Fibroblast of lung (primary cell): ENCODE data around the gene PGAM2. TPM values are rescaled to one million over a fixed set of nuclear protein-coding genes. Genes with fewer than 3 reads are reported as not detected.

Source experiments
- DNase-seq, 2 donors: peaks; one replicate each; pipeline versions ENCODE4 v3.0.0 to v3.0.0-alpha.2; 2010; ENCODE audit warnings: low read depth in 2 of 2
- H2AFZ ChIP-seq: 2 replicates; pipeline ENCODE4 v1.5.1; 2012; ENCODE audit warnings: low read length, control low read depth, inconsistent platforms
- H3K27ac ChIP-seq: 2 replicates; pipeline ENCODE4 v1.5.1; 2011; ENCODE audit warnings: low read length, control low read depth; ENCODE audit not compliant: insufficient read depth
- H3K27me3 ChIP-seq: 2 replicates; pipeline ENCODE4 v1.5.1; 2011; ENCODE audit warnings: mild to moderate bottlenecking, low read length; ENCODE audit not compliant: control insufficient read depth, insufficient read depth
- H3K36me3 ChIP-seq: 2 replicates; pipeline ENCODE4 v1.5.1; 2011; ENCODE audit warnings: low read length; ENCODE audit not compliant: control insufficient read depth, insufficient read depth
- H3K4me1 ChIP-seq: 2 replicates; pipeline ENCODE4 v1.5.1; 2011; ENCODE audit warnings: low read length; ENCODE audit not compliant: control insufficient read depth, insufficient read depth; ENCODE audit errors: extremely low read depth
- H3K4me2 ChIP-seq: 2 replicates; pipeline ENCODE4 v1.5.1; 2011; ENCODE audit warnings: low read length, control low read depth; ENCODE audit not compliant: insufficient read depth; ENCODE audit errors: extremely low read depth
- H3K4me3 ChIP-seq, 4 experiments: fragments of 200-600 bp in 1 of 4; sonication (generic) in 1 of 4; replicated peaks in 1 of 4; 2 replicates each; pipeline ENCODE4 v1.5.1; 2011 to 2016; ENCODE audit warnings: low read length in 4 of 4, low read depth in 3 of 4, mild to moderate bottlenecking in 3 of 4, control low read depth in 2 of 4, inconsistent platforms in 1 of 4, mixed read lengths in 1 of 4; ENCODE audit not compliant: insufficient read depth in 1 of 4; ENCODE audit errors: control extremely low read depth in 1 of 4
- H3K79me2 ChIP-seq: 2 replicates; pipeline ENCODE4 v1.5.1; 2012; ENCODE audit warnings: mild to moderate bottlenecking, low read length, inconsistent platforms; ENCODE audit not compliant: control insufficient read depth, insufficient read depth
- H3K9ac ChIP-seq: 2 replicates; pipeline ENCODE4 v1.5.1; 2011; ENCODE audit warnings: mild to moderate bottlenecking, low read length, control low read depth; ENCODE audit not compliant: insufficient read depth
- H3K9me3 ChIP-seq: 2 replicates; pipeline ENCODE4 v1.5.1; 2012; ENCODE audit warnings: low read depth, low read length; ENCODE audit not compliant: control insufficient read depth, insufficient read depth
- H4K20me1 ChIP-seq: 2 replicates; pipeline ENCODE4 v1.5.1; 2011; ENCODE audit warnings: low read length; ENCODE audit not compliant: control insufficient read depth, insufficient read depth; ENCODE audit errors: extremely low read depth
- EZH2 ChIP-seq: IDR thresholded peaks from 2 replicates; pipeline ENCODE4 v1.5.1; 2012; ENCODE audit warnings: low read length, control low read depth, mild to moderate bottlenecking; ENCODE audit errors: missing control alignments
- polyA plus RNA-seq, 2 donors: library from polyadenylated mRNA; depleted of rRNA in 1 of 2; stranded (reverse) in 1 of 2; unstranded in 1 of 2; fragments of >200 nt; gene quantifications; 2 replicates each; pipeline ENCODE4 v1.2.1, GENCODE V29; 2011 to 2012; ENCODE audit warnings: missing spikeins in 1 of 2
- total RNA-seq: library from RNA; depleted of rRNA; stranded (reverse); fragments of >200 nt; gene quantifications from 2 replicates; pipeline ENCODE4 v1.2.1, GENCODE V29; 2014
- TF ChIP-seq, protein P1 (sequence below), 2 donors: IDR thresholded peaks in 1 of 2; conservative IDR thresholded peaks in 1 of 2; 1 replicate in 1 of 2; 2 replicates in 1 of 2; pipeline ENCODE4 v1.5.1; 2011 to 2012; ENCODE audit warnings: low read length in 2 of 2, control low read depth in 1 of 2, inconsistent platforms in 1 of 2, low read depth in 1 of 2, mild to moderate bottlenecking in 1 of 2

PGAM2 gene
- total and polyA plus RNA-seq, 2 donors (not counting 1 experiment from before 2014, with no cell fraction given) = 0.33 TPM; not detected in 1

DNA sequence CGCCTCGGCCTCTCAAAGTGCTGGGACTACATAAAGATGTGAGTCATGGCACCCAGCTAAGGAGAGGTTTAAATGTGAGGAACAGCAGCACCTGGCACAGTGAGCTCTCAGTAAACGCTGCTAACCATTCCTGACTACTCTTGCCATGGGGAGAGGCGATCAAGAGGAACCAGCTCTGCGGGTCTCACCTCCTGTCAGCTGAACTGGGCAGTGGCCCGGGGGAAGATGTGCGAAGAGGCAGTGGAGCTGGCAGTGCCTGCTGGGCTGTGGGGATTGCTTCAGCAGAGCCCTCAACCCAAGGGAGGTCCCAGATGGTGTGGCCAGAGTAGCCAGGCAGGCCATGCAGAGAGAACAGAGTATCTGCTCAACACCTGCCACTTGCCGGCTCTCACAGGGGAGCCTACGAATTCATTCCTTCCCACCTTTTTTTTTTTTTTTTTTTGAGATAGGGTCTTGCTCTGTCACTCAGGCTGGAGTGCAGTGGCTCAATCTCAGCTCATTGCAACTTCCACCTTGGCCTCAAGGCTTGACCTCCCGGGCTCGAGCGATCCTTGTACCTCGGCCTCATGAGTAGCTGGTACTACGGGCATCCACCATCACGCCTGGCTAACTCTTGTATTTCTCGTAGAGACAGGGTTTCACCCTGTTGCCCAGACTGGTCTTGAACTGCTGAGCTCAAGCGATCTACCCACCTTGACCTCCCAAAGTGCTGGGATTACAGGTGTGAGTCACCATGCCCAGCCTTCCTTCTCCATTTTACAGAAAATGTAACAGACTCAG is 10.1 kb upstream of the PGAM2 start:
- Histone ChIP-seq H3K9ac (no peak overlapping the region), H3K4me3 (no peak overlapping the region), H3K27ac (no peak overlapping the region), H3K4me1 (peaks cover 2% of the 10 kb centered on the region), H2AFZ (no peak overlapping the region), H3K36me3 (peaks cover 26% of the 10 kb centered on the region), H3K79me2 (no peaks in the 10 kb centered on the region), H4K20me1 (no peaks in the 10 kb centered on the region), H3K9me3 (no peaks in the 10 kb centered on the region), H3K4me2 (no peak overlapping the region), H3K27me3 (no peaks in the 10 kb centered on the region)
- DNase-seq = no peak
- TF ChIP-seq, protein P1, sequence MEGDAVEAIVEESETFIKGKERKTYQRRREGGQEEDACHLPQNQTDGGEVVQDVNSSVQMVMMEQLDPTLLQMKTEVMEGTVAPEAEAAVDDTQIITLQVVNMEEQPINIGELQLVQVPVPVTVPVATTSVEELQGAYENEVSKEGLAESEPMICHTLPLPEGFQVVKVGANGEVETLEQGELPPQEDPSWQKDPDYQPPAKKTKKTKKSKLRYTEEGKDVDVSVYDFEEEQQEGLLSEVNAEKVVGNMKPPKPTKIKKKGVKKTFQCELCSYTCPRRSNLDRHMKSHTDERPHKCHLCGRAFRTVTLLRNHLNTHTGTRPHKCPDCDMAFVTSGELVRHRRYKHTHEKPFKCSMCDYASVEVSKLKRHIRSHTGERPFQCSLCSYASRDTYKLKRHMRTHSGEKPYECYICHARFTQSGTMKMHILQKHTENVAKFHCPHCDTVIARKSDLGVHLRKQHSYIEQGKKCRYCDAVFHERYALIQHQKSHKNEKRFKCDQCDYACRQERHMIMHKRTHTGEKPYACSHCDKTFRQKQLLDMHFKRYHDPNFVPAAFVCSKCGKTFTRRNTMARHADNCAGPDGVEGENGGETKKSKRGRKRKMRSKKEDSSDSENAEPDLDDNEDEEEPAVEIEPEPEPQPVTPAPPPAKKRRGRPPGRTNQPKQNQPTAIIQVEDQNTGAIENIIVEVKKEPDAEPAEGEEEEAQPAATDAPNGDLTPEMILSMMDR (conservative IDR thresholded peaks at IDR 0.05 in 1 of 2, IDR thresholded peaks at IDR 0.05 in 1 of 2; ENCODE audit: low read depth in 1 of 2, low read length in 2 of 2) = no peak
- TF ChIP-seq EZH2 = no peak

DNA sequence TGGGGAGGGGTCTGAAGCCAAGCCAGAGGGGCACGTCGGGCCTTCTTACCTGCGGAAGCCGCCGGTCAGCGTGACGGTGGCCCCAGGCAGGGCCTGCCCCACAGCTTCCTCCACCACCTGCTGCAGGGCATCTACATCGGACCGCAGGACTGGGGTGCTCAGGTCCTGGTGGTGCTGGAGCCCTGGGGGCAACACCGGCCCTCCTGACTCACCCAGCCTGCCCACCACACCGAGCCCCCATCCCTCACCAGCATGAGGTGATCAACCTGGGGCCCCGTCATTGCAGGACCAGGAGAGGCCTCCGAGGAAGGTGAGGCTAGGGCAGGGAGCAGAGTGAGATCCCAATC is 9.0 kb upstream of the PGAM2 start:
- H3K36me3 ChIP-seq = peaks cover 19% of the 10 kb centered on the region
- no peak overlapping the region for H2AFZ ChIP-seq
- no peak overlapping the region for H3K9ac ChIP-seq
- H3K27ac ChIP-seq = peak overlapping the region; percentile 19
- no peak for DNase-seq
- no peaks in the 10 kb centered on the region for H3K79me2 ChIP-seq
- peaks cover 2% of the 10 kb centered on the region for H3K4me1 ChIP-seq
- H3K9me3 ChIP-seq = no peaks in the 10 kb centered on the region
- H3K4me3 ChIP-seq = no peak overlapping the region
- no peak for TF ChIP-seq EZH2
- TF ChIP-seq, protein P1 (conservative IDR thresholded peaks at IDR 0.05 in 1 of 2, IDR thresholded peaks at IDR 0.05 in 1 of 2; ENCODE audit: low read depth in 1 of 2, low read length in 2 of 2) = no peak
- H4K20me1 ChIP-seq = no peaks in the 10 kb centered on the region
- H3K4me2 ChIP-seq = no peak overlapping the region
- H3K27me3 ChIP-seq = no peaks in the 10 kb centered on the region

DNA sequence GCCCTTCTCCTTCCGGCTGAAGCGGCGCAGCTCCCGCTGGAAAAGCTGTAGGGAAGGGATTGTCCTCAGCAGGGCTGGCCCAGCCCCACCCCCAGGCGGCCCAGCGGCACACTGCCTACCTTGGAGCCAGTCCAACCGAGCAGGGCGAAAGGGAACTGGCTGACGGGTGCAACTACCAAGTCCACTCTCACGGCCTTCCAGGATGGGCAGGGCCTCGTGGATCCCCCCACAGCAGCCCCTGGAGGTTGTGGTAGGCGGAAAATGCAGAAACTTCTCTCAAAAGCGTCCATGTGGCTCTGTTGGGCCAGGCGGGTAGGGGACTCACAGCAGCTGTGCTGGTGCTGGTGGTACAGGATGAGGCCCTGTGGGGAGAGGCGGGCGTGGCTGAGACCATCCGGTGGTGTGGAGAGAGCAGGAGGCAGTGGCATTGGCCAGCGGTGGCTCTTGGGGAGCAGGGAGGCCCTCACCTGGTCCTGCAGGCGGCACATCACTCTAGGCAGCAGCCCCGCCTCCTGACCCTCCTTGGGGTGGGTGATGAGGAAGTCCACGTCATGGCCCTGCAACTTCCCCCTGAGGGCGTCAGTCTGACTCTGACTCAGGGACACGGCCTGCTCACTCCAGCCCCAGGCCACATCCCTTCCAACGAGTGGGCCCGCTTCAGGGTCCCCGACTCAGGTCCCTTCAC is 8.4 kb upstream of the PGAM2 start:
- H3K4me3 ChIP-seq = no peak overlapping the region
- peak in 1 of 2 donors; percentile 77 for DNase-seq
- no peaks in the 10 kb centered on the region for H3K27me3 ChIP-seq
- peaks cover 15% of the 10 kb centered on the region for H3K36me3 ChIP-seq
- no peaks in the 10 kb centered on the region for H3K9me3 ChIP-seq
- TF ChIP-seq, protein P1 (conservative IDR thresholded peaks at IDR 0.05 in 1 of 2, IDR thresholded peaks at IDR 0.05 in 1 of 2; ENCODE audit: low read depth in 1 of 2, low read length in 2 of 2) = no peak
- TF ChIP-seq EZH2 = no peak
- peaks cover 2% of the 10 kb centered on the region for H3K4me1 ChIP-seq
- H2AFZ ChIP-seq = no peak overlapping the region
- H3K4me2 ChIP-seq = no peak overlapping the region
- H3K9ac ChIP-seq = no peak overlapping the region
- peak overlapping the region; percentile 23 for H3K27ac ChIP-seq
- no peaks in the 10 kb centered on the region for H4K20me1 ChIP-seq
- no peaks in the 10 kb centered on the region for H3K79me2 ChIP-seq
